Glutamatergic neuron (in vitro differentiated cells): ENCODE measurements around the gene POLD4. TPM values are rescaled to one million over a fixed set of nuclear protein-coding genes. Genes with fewer than 3 reads are reported as not detected.
"Not testable (repeated sequence)": the region's sequence is repeated elsewhere in the genome, so short reads cannot be mapped to it uniquely, and the experiment has no call there.

Source experiments
- DNase-seq: peaks from one replicate; pipeline ENCODE4 v3.0.0; 2022
- H3K27ac Mint-ChIP-seq: one replicate; pipeline ENCODE4 v1.8.0; 2020; ENCODE audit warnings: mild to moderate bottlenecking, mixed read lengths, inconsistent platforms; ENCODE audit not compliant: unreplicated experiment
- H3K27me3 Mint-ChIP-seq: one replicate; pipeline ENCODE4 v1.8.0; 2020; ENCODE audit warnings: mild to moderate bottlenecking, moderate library complexity, mixed read lengths, inconsistent platforms; ENCODE audit not compliant: unreplicated experiment
- H3K36me3 Mint-ChIP-seq: one replicate; pipeline ENCODE4 v1.8.0; 2020; ENCODE audit warnings: mild to moderate bottlenecking, mixed read lengths, inconsistent platforms; ENCODE audit not compliant: unreplicated experiment
- H3K4me1 Mint-ChIP-seq: one replicate; pipeline ENCODE4 v1.8.0; 2020; ENCODE audit warnings: mild to moderate bottlenecking, low read depth, mixed read lengths, inconsistent platforms; ENCODE audit not compliant: unreplicated experiment
- H3K4me3 Mint-ChIP-seq: one replicate; pipeline ENCODE4 v1.8.0; 2020; ENCODE audit warnings: mild to moderate bottlenecking, mixed read lengths, inconsistent platforms; ENCODE audit not compliant: unreplicated experiment
- H3K9me3 Mint-ChIP-seq: one replicate; pipeline ENCODE4 v1.8.0; 2020; ENCODE audit warnings: mild to moderate bottlenecking, moderate library complexity, mixed read lengths, inconsistent platforms; ENCODE audit not compliant: unreplicated experiment
- long read RNA-seq: library from polyadenylated mRNA; unstranded; transcript quantifications from one replicate; pipeline ENCODE4 v2.0.0, GENCODE V29; 2020; ENCODE audit not compliant: unreplicated experiment
- total RNA-seq: library from RNA; stranded (reverse); fragmentation: NEBNext Ultra II Directional; extraction: Animal tissue kit (Norgen Biotek cat#: 25700); gene quantifications from one replicate; pipeline ENCODE4 v1.2.1, GENCODE V29; 2021; ENCODE audit not compliant: unreplicated experiment
- TF ChIP-seq, protein P1 (sequence below): fragments of 200-600 bp; sonication (generic); IDR thresholded peaks from one replicate; pipeline ENCODE4 v1.5.0; 2021; ENCODE audit not compliant: partially characterized antibody, unreplicated experiment

POLD4 gene
- 15.4 TPM for total RNA-seq
- long read RNA-seq, transcript POLD4-201 (4 exons, 918 nt): major isoform, 5 of 9 reads
- long read RNA-seq, partial matches to known transcripts: 0 of 9 reads
- long read RNA-seq, other reads (novel, unspliced or antisense): 2 of 9 reads

GRCh38 chr11:67353317-67354074, at the start of gene POLD4:
TSS of gene POLD4 (minus strand) at chr11:67353546. CDS start at chr11:67353399, 147 bp downstream.
- Mint-ChIP-seq H3K27ac (peak within 1 kb of the TSS; percentile 93), H3K36me3 (no peaks in the 10 kb centered on the region), H3K27me3 (peaks cover 19% of the 10 kb centered on the region), H3K4me3 (peak within 1 kb of the TSS; percentile 92), H3K4me1 (peaks cover 25% of the 10 kb centered on the region), H3K9me3 (peaks cover 8% of the 10 kb centered on the region)
- TF ChIP-seq, protein P1, sequence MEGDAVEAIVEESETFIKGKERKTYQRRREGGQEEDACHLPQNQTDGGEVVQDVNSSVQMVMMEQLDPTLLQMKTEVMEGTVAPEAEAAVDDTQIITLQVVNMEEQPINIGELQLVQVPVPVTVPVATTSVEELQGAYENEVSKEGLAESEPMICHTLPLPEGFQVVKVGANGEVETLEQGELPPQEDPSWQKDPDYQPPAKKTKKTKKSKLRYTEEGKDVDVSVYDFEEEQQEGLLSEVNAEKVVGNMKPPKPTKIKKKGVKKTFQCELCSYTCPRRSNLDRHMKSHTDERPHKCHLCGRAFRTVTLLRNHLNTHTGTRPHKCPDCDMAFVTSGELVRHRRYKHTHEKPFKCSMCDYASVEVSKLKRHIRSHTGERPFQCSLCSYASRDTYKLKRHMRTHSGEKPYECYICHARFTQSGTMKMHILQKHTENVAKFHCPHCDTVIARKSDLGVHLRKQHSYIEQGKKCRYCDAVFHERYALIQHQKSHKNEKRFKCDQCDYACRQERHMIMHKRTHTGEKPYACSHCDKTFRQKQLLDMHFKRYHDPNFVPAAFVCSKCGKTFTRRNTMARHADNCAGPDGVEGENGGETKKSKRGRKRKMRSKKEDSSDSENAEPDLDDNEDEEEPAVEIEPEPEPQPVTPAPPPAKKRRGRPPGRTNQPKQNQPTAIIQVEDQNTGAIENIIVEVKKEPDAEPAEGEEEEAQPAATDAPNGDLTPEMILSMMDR: no peak
- DNase-seq: peak; percentile 98

DNA sequence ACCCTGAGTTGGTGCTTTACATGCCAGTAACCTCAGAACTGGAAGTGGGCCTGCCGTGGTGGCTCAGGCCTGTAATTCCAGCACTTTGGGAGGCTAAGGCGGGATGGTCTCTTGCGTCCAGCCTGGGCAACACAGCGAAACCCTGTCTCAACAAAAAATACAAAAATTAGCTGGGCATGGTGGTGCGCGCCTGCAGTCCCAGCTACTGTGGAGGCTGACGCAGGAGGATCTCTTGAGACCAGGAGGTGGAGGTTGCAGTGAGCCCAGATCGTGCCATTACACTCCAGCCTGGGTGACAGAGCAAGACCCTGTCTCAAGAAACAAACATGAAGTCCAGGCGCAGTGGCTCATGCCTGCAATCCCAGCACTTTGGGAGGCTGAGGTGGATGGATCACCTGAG, 49.7 kb upstream of the POLD4 start:
- not testable (repeated sequence) for H3K27me3 Mint-ChIP-seq, H3K4me1 Mint-ChIP-seq, DNase-seq, H3K4me3 Mint-ChIP-seq, H3K27ac Mint-ChIP-seq, H3K9me3 Mint-ChIP-seq, H3K36me3 Mint-ChIP-seq

- H3K27ac Mint-ChIP-seq, H3K4me3 Mint-ChIP-seq, H3K36me3 Mint-ChIP-seq, H3K4me1 Mint-ChIP-seq, H3K9me3 Mint-ChIP-seq, H3K27me3 Mint-ChIP-seq, DNase-seq: not testable (repeated sequence)
These were observed 49.0 kb upstream of the POLD4 start for GRCh38 chr11:67402192-67402839.

GRCh38 chr11:67401495-67402191, 48.3 kb upstream of the POLD4 start, which contains the start of gene PPP1CA:
TSS of gene PPP1CA (minus strand) at chr11:67401858. CDS start at chr11:67401782, 76 bp downstream.
- Mint-ChIP-seq H3K9me3 (peaks cover 1% of the 10 kb centered on the region), H3K36me3 (no peaks in the 10 kb centered on the region), H3K27ac (peak within 1 kb of the TSS; percentile 50), H3K4me1 (peaks cover 4% of the 10 kb centered on the region), H3K27me3 (peaks cover 4% of the 10 kb centered on the region), H3K4me3 (peak within 1 kb of the TSS; percentile 84)
- DNase-seq: peak; percentile 94
- TF ChIP-seq, protein P1: peak; percentile 70

DNA sequence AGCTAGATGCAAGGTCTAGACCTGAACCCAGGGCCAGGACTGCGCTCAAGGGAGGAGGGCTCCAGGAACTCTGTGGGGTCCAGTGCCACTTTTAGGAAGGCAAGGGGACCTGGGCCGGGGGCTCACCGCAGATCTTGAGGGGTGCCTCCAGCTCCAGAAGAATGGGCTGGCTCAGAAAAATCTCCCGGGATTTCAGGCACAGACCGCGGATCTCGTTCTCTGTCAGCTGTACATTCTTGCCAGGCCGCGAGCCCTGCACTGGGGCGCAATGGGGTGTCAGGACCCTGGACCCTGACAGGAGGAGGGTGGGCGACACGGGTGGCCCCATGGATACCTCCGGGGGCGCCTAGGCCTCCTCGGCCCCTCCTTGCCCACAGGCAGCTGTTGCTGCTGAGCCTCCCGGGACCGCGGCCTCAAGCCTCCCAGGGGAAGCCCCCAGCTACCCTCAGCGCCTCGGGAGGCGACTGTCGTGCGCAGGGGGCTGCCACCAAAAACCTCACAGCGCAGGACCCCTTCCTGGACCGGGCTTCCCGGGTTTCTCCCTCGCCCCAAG, 47.7 kb upstream of the POLD4 start:
- Mint-ChIP-seq H3K9me3 (peaks cover 1% of the 10 kb centered on the region), H3K36me3 (no peaks in the 10 kb centered on the region)
- TF ChIP-seq, protein P1: no peak

More for the DNA sequence above, 47.7 kb upstream of the POLD4 start:
- Mint-ChIP-seq H3K27me3 (peaks cover 8% of the 10 kb centered on the region), H3K27ac (no peak overlapping the region), H3K4me1 (peaks cover 4% of the 10 kb centered on the region), H3K4me3 (peak overlapping the region; percentile 84)
- no peak for DNase-seq
